Measurements from ENCODE around the gene CAPN10.

The CAPN10 gene

GRCh38 chr2:240626531-240627300 is 40.2 kb downstream of the CAPN10 start:
- FAIRE-seq: no peak

- no peak for FAIRE-seq
These were observed 41.4 kb downstream of the CAPN10 start for GRCh38 chr2:240627736-240628506.

GRCh38 chr2:240628507-240628807 is 41.9 kb downstream of the CAPN10 start:
- FAIRE-seq: no peak

GRCh38 chr2:240628808-240629618 is 42.5 kb downstream of the CAPN10 start:
- no peak for FAIRE-seq

- no peak for FAIRE-seq
These were observed 43.1 kb downstream of the CAPN10 start for GRCh38 chr2:240629619-240629967.

GRCh38 chr2:240629968-240630770 is 43.6 kb downstream of the CAPN10 start:
- FAIRE-seq: no peak

GRCh38 chr2:240630771-240631547 is 44.4 kb downstream of the CAPN10 start:
- no peak for FAIRE-seq

GRCh38 chr2:240631548-240632305 is 45.2 kb downstream of the CAPN10 start:
- no peak for FAIRE-seq

- FAIRE-seq: no peak
These were observed 45.8 kb downstream of the CAPN10 start for GRCh38 chr2:240632306-240632721.

- no peak for FAIRE-seq
These were observed 48.8 kb downstream of the CAPN10 start for GRCh38 chr2:240635121-240635997.

- no peak for FAIRE-seq
These were observed 49.5 kb downstream of the CAPN10 start for GRCh38 chr2:240635998-240636547.

- no peak for FAIRE-seq
These were observed 50.1 kb downstream of the CAPN10 start for GRCh38 chr2:240636563-240637115.

GRCh38 chr2:240637116-240637900 is 50.8 kb downstream of the CAPN10 start:
- no peak for FAIRE-seq

GRCh38 chr2:240637901-240638345 is 51.4 kb downstream of the CAPN10 start:
- no peak for FAIRE-seq

GRCh38 chr2:240638512-240639160 is 52.1 kb downstream of the CAPN10 start:
- FAIRE-seq: no peak

- FAIRE-seq: no peak
These were observed 53.0 kb downstream of the CAPN10 start for GRCh38 chr2:240639566-240639965.

- FAIRE-seq: no peak
These were observed 54.4 kb downstream of the CAPN10 start for GRCh38 chr2:240640939-240641338.
